DOHH2 (cell line): ENCODE data around the gene ITPRIP.

Experiments used
- EZH2phosphoT487 ChIP-seq: fragments of 200-600 bp; sonication (generic); IDR thresholded peaks from 2 replicates; pipeline ENCODE4 v1.6.1; 2017; ENCODE audit warnings: borderline replicate concordance, mild to moderate bottlenecking, antibody characterized with exemption, low read length, moderate library complexity, mixed read lengths
- TF ChIP-seq, protein P1 (sequence below): fragments of 200-600 bp; sonication (generic); IDR thresholded peaks from one replicate; pipeline ENCODE4 v1.5.1; 2014; ENCODE audit warnings: antibody characterized with exemption, mild to moderate bottlenecking, low read depth, low read length; ENCODE audit not compliant: poor library complexity, severe bottlenecking

DNA sequence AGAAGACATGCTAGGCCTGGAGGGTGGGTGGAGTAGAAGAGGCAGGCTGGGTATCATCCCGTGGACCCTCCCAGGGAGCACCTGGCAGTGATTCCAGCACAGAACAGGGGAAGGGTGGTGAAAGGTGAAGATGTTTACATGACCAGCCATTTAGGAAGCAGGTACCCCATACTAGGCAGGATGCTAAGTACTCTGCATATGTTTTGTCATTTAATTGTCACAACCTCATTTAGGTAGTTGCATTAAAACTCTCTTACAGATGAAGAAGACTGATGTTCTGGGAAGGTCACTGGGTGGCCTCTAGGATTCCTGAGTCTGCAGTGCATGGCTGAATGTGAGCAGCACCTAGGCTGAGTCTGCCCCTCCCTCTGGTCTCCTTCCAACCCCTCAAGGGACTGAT is 15.2 kb downstream of the ITPRIP start:
- TF ChIP-seq, protein P1, sequence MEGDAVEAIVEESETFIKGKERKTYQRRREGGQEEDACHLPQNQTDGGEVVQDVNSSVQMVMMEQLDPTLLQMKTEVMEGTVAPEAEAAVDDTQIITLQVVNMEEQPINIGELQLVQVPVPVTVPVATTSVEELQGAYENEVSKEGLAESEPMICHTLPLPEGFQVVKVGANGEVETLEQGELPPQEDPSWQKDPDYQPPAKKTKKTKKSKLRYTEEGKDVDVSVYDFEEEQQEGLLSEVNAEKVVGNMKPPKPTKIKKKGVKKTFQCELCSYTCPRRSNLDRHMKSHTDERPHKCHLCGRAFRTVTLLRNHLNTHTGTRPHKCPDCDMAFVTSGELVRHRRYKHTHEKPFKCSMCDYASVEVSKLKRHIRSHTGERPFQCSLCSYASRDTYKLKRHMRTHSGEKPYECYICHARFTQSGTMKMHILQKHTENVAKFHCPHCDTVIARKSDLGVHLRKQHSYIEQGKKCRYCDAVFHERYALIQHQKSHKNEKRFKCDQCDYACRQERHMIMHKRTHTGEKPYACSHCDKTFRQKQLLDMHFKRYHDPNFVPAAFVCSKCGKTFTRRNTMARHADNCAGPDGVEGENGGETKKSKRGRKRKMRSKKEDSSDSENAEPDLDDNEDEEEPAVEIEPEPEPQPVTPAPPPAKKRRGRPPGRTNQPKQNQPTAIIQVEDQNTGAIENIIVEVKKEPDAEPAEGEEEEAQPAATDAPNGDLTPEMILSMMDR, result no peak
- TF ChIP-seq EZH2phosphoT487, result no peak
